22Rv1 (cell line): ENCODE data around the gene PGLYRP2.
A peak's percentile ranks its signal among the peaks of the same experiment; 100 is the strongest.

ENCODE experiments used
- H3K27ac ChIP-seq: fragments of 450-650 bp; 2 replicates; pipeline ENCODE4 v1.5.1; 2017
- CTCF ChIP-seq: fragments of 450-650 bp; IDR thresholded peaks from 2 replicates; pipeline ENCODE4 v1.5.1; 2017; ENCODE audit warnings: mild to moderate bottlenecking
- ZFX ChIP-seq: fragments of 450-650 bp; IDR thresholded peaks from 2 replicates; pipeline ENCODE4 v1.6.1; 2017; ENCODE audit warnings: antibody characterized with exemption, borderline replicate concordance

PGLYRP2 gene

GRCh38 chr19:15479391-15480345 lies at the start of gene PGLYRP2:
Gene PGLYRP2, minus strand, starts transcription at chr19:15479501. Its CDS starts 130 bp downstream, at chr19:15479371.
- TF ChIP-seq ZFX: no peak
- peak; percentile 51; the same call in 1 of the 2 replicates for TF ChIP-seq CTCF

GRCh38 chr19:15527705-15528104 lies 48.4 kb upstream of the PGLYRP2 start:
- H3K27ac ChIP-seq: no peak overlapping the region
- TF ChIP-seq CTCF (no peak), ZFX (no peak)

More at GRCh38 chr19:15479391-15480345, at the start of gene PGLYRP2:
- no peak within 1 kb of the TSS for H3K27ac ChIP-seq

GRCh38 chr19:15526408-15526807 lies 47.1 kb upstream of the PGLYRP2 start:
- no peak for TF ChIP-seq ZFX
- TF ChIP-seq CTCF: no peak
- no peak overlapping the region for H3K27ac ChIP-seq

GRCh38 chr19:15525291-15525690 lies 46.0 kb upstream of the PGLYRP2 start:
- TF ChIP-seq CTCF (no peak), ZFX (no peak)

GRCh38 chr19:15524781-15525180 lies 45.5 kb upstream of the PGLYRP2 start:
- TF ChIP-seq ZFX (no peak), CTCF (no peak)

More at GRCh38 chr19:15525291-15525690, 46.0 kb upstream of the PGLYRP2 start:
- no peak overlapping the region for H3K27ac ChIP-seq

GRCh38 chr19:15519433-15519976 lies 40.2 kb upstream of the PGLYRP2 start:
- TF ChIP-seq CTCF (no peak), ZFX (no peak)
- no peak overlapping the region for H3K27ac ChIP-seq

More at GRCh38 chr19:15524781-15525180, 45.5 kb upstream of the PGLYRP2 start:
- H3K27ac ChIP-seq: no peak overlapping the region

GRCh38 chr19:15517778-15518177 lies 38.5 kb upstream of the PGLYRP2 start:
- no peak overlapping the region for H3K27ac ChIP-seq
- TF ChIP-seq ZFX (no peak), CTCF (no peak)
